Measurements from ENCODE around the gene TMEM62.
"Not testable (repeated sequence)": the region's sequence is repeated elsewhere in the genome, so short reads cannot be mapped to it uniquely, and the experiment has no call there.

TMEM62 gene

GRCh38 chr15:43121863-43122262 lies 11.5 kb upstream of the TMEM62 start:
- no peak for DNase-seq (ENCODE audit: low read depth in 2 of 2)

- no peak for DNase-seq (ENCODE audit: low read depth in 2 of 2)
These were observed 8.2 kb upstream of the TMEM62 start for GRCh38 chr15:43125100-43125661.

- no peak for DNase-seq (ENCODE audit: low read depth in 2 of 2)
These were observed 7.0 kb upstream of the TMEM62 start for GRCh38 chr15:43126356-43126755.

GRCh38 chr15:43127752-43128151 lies 5.6 kb upstream of the TMEM62 start:
- no peak for DNase-seq (ENCODE audit: low read depth in 2 of 2)

- not testable (repeated sequence) for DNase-seq (ENCODE audit: low read depth in 2 of 2)
These were observed 5.0 kb upstream of the TMEM62 start for GRCh38 chr15:43128174-43128979.

- DNase-seq (ENCODE audit: low read depth in 2 of 2), result no peak
These were observed 4.4 kb upstream of the TMEM62 start for GRCh38 chr15:43128980-43129335.

- DNase-seq (ENCODE audit: low read depth in 2 of 2), result no peak
These were observed 456 bp upstream of the TMEM62 start for GRCh38 chr15:43132830-43133429.

GRCh38 chr15:43134157-43134635 lies 810 bp downstream of the TMEM62 start:
- DNase-seq (ENCODE audit: low read depth in 2 of 2), result no peak

- no peak for DNase-seq (ENCODE audit: low read depth in 2 of 2)
These were observed 2.0 kb downstream of the TMEM62 start for GRCh38 chr15:43135351-43135750.

GRCh38 chr15:43143203-43143941 lies 10.0 kb downstream of the TMEM62 start:
- no peak for DNase-seq (ENCODE audit: low read depth in 2 of 2)

- no peak for DNase-seq (ENCODE audit: low read depth in 2 of 2)
These were observed 11.1 kb downstream of the TMEM62 start for GRCh38 chr15:43144512-43144911.

- no peak for DNase-seq (ENCODE audit: low read depth in 2 of 2)
These were observed 12.8 kb downstream of the TMEM62 start for GRCh38 chr15:43146184-43146583.

GRCh38 chr15:43150191-43150929 lies 17.0 kb downstream of the TMEM62 start:
- no peak for DNase-seq (ENCODE audit: low read depth in 2 of 2)

GRCh38 chr15:43151688-43152087 lies 18.3 kb downstream of the TMEM62 start:
- no peak for DNase-seq (ENCODE audit: low read depth in 2 of 2)

- DNase-seq (ENCODE audit: low read depth in 2 of 2), result no peak
These were observed 19.9 kb downstream of the TMEM62 start for GRCh38 chr15:43153269-43153668.

GRCh38 chr15:43165801-43166325 lies 32.5 kb downstream of the TMEM62 start:
- no peak for DNase-seq (ENCODE audit: low read depth in 2 of 2)

GRCh38 chr15:43167261-43167660 lies 33.9 kb downstream of the TMEM62 start:
- not testable (repeated sequence) for DNase-seq (ENCODE audit: low read depth in 2 of 2)

- DNase-seq (ENCODE audit: low read depth in 2 of 2), result no peak
These were observed 35.1 kb downstream of the TMEM62 start for GRCh38 chr15:43168192-43169107.

GRCh38 chr15:43169888-43170287 lies 36.5 kb downstream of the TMEM62 start:
- no peak for DNase-seq (ENCODE audit: low read depth in 2 of 2)

- DNase-seq (ENCODE audit: low read depth in 2 of 2), result not testable (repeated sequence)
These were observed 42.4 kb downstream of the TMEM62 start for GRCh38 chr15:43175656-43176309.

Measured in stimulated activated CD4-positive, alpha-beta T cell treated with anti-CD3 and anti-CD28 coated beads, Interleukin-4, amount 100 ng/mL, for 48 hours (primary cell).